ENCODE data around the gene ODC1.

Gene ODC1

GRCh38 chr2:10413991-10414451 is 34.1 kb downstream of the ODC1 start:
- peaks cover 18% of the 10 kb centered on the region for H3K4me1 ChIP-seq (ENCODE audit: low read depth, poor library complexity, severe bottlenecking)
- H3K27ac ChIP-seq = no peak overlapping the region
- H4K20me1 ChIP-seq (ENCODE audit: insufficient read depth) = no peaks in the 10 kb centered on the region
- H3K4me3 ChIP-seq (IDR thresholded peaks at IDR 0.05; ENCODE audit: insufficient read depth, low read depth, low read length) = no peak overlapping the region
- no peak overlapping the region for H3K4me2 ChIP-seq
- H2AFZ ChIP-seq (ENCODE audit: low read depth) = no peak overlapping the region
- no peaks in the 10 kb centered on the region for H3K27me3 ChIP-seq (ENCODE audit: insufficient read depth, low read depth)
- H3K79me2 ChIP-seq (ENCODE audit: insufficient read depth, low read depth) = no peaks in the 10 kb centered on the region
- TF ChIP-seq, protein P1, sequence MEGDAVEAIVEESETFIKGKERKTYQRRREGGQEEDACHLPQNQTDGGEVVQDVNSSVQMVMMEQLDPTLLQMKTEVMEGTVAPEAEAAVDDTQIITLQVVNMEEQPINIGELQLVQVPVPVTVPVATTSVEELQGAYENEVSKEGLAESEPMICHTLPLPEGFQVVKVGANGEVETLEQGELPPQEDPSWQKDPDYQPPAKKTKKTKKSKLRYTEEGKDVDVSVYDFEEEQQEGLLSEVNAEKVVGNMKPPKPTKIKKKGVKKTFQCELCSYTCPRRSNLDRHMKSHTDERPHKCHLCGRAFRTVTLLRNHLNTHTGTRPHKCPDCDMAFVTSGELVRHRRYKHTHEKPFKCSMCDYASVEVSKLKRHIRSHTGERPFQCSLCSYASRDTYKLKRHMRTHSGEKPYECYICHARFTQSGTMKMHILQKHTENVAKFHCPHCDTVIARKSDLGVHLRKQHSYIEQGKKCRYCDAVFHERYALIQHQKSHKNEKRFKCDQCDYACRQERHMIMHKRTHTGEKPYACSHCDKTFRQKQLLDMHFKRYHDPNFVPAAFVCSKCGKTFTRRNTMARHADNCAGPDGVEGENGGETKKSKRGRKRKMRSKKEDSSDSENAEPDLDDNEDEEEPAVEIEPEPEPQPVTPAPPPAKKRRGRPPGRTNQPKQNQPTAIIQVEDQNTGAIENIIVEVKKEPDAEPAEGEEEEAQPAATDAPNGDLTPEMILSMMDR (conservative IDR thresholded peaks at IDR 0.05; ENCODE audit: low read depth, low read length) = no peak
- H3K9ac ChIP-seq = no peak overlapping the region
- no peaks in the 10 kb centered on the region for H3K36me3 ChIP-seq (ENCODE audit: insufficient read depth)

DNA sequence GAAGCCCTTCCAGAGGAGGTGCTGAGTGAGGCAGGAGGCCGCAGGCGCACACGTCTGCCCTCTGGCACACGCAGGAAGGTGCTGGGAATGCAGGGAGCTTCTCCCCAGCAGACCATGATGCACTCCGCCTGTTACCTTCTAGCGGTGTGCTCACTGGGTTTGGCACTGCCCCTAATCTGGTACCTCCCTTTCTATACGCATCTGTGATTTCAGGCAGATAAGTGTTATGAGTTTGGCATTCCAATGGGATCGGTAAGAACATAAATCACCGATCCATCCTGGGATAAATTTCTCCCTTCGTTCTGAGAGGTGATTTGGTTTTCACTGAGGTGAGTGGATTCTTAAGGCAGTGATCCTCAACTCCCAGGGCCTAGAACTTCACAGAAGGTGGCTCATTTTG is 34.6 kb downstream of the ODC1 start:
- peaks cover 23% of the 10 kb centered on the region for H3K4me1 ChIP-seq (ENCODE audit: low read depth, poor library complexity, severe bottlenecking)
- no peaks in the 10 kb centered on the region for H3K36me3 ChIP-seq (ENCODE audit: insufficient read depth)
- no peaks in the 10 kb centered on the region for H3K27me3 ChIP-seq (ENCODE audit: insufficient read depth, low read depth)
- H3K27ac ChIP-seq = no peak overlapping the region
- no peak overlapping the region for H3K9ac ChIP-seq
- no peaks in the 10 kb centered on the region for H3K79me2 ChIP-seq (ENCODE audit: insufficient read depth, low read depth)
- TF ChIP-seq, protein P1 (conservative IDR thresholded peaks at IDR 0.05; ENCODE audit: low read depth, low read length) = no peak
- no peak overlapping the region for H3K4me2 ChIP-seq
- H3K4me3 ChIP-seq (IDR thresholded peaks at IDR 0.05; ENCODE audit: insufficient read depth, low read depth, low read length) = no peak overlapping the region
- H4K20me1 ChIP-seq (ENCODE audit: insufficient read depth) = no peaks in the 10 kb centered on the region
- no peak overlapping the region for H2AFZ ChIP-seq (ENCODE audit: low read depth)

GRCh38 chr2:10412380-10412779 is 35.7 kb downstream of the ODC1 start:
- H3K79me2 ChIP-seq (ENCODE audit: insufficient read depth, low read depth) = no peaks in the 10 kb centered on the region
- H3K4me3 ChIP-seq (IDR thresholded peaks at IDR 0.05; ENCODE audit: insufficient read depth, low read depth, low read length) = no peak overlapping the region

DNA sequence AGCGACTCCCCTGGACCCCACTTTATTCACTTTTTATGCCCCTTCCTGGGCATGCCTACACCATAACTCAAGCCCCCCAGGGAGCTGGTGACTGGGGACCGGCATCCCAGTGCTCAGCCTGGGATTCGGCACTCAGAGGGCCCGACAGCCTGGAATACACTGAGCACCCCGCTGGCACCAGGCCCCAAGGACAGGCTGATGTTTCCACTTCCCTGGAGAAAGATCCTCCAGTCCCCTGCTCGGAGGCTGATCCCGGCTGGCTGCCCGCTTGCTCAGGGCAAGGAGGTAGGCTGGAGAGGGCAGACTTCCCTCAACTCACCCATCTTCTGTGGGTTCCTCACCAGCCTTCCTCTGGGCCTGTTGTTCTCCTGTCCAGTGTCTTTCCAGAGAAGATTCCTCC is 36.6 kb downstream of the ODC1 start:
- no peaks in the 10 kb centered on the region for H4K20me1 ChIP-seq (ENCODE audit: insufficient read depth)
- no peaks in the 10 kb centered on the region for H3K27me3 ChIP-seq (ENCODE audit: insufficient read depth, low read depth)
- no peaks in the 10 kb centered on the region for H3K79me2 ChIP-seq (ENCODE audit: insufficient read depth, low read depth)
- H3K36me3 ChIP-seq (ENCODE audit: insufficient read depth) = no peaks in the 10 kb centered on the region
- no peak overlapping the region for H3K4me3 ChIP-seq (IDR thresholded peaks at IDR 0.05; ENCODE audit: insufficient read depth, low read depth, low read length)
- H3K4me2 ChIP-seq = no peak overlapping the region
- TF ChIP-seq, protein P1 (conservative IDR thresholded peaks at IDR 0.05; ENCODE audit: low read depth, low read length) = no peak
- no peak overlapping the region for H2AFZ ChIP-seq (ENCODE audit: low read depth)
- no peak overlapping the region for H3K9ac ChIP-seq
- H3K27ac ChIP-seq = no peak overlapping the region
- H3K4me1 ChIP-seq (ENCODE audit: low read depth, poor library complexity, severe bottlenecking) = peaks cover 33% of the 10 kb centered on the region

More at GRCh38 chr2:10412380-10412779, 35.7 kb downstream of the ODC1 start:
- TF ChIP-seq, protein P1 (conservative IDR thresholded peaks at IDR 0.05; ENCODE audit: low read depth, low read length) = no peak
- Histone ChIP-seq H4K20me1 (ENCODE audit: insufficient read depth) (no peaks in the 10 kb centered on the region), H3K36me3 (ENCODE audit: insufficient read depth) (no peaks in the 10 kb centered on the region), H3K4me1 (ENCODE audit: low read depth, poor library complexity, severe bottlenecking) (peaks cover 33% of the 10 kb centered on the region), H2AFZ (ENCODE audit: low read depth) (no peak overlapping the region), H3K27me3 (ENCODE audit: insufficient read depth, low read depth) (no peaks in the 10 kb centered on the region), H3K4me2 (no peak overlapping the region), H3K9ac (no peak overlapping the region), H3K27ac (no peak overlapping the region)
